Breast epithelium (tissue), 4 donors: ENCODE measurements around the gene CRYGS. TPM values are rescaled to one million over a fixed set of nuclear protein-coding genes. Genes with fewer than 3 reads are reported as not detected.
"Not testable (repeated sequence)": the region's sequence is repeated elsewhere in the genome, so short reads cannot be mapped to it uniquely, and the experiment has no call there.

Experiments used
- DNase-seq, 2 donors: peaks; one replicate each; pipeline ENCODE4 v3.0.0-alpha.2; 2019; ENCODE audit warnings: low spot score in 2 of 2
- H3K27ac ChIP-seq, 2 donors: fragments of 200-600 bp; sonication (generic) in 1 of 2; one replicate each; pipeline ENCODE4 v1.5.1; 2016 to 2019; ENCODE audit warnings: mild to moderate bottlenecking in 1 of 2
- H3K27me3 ChIP-seq, 2 donors: fragments of 200-600 bp; sonication (generic) in 1 of 2; one replicate each; pipeline versions ENCODE4 v1.5.1 to v1.6.0; 2017 to 2019; ENCODE audit warnings: control low read depth in 1 of 2, mild to moderate bottlenecking in 1 of 2
- H3K36me3 ChIP-seq: fragments of 200-600 bp; one replicate; pipeline ENCODE4 v1.5.1; 2019
- H3K4me1 ChIP-seq, 2 donors: fragments of 200-600 bp; sonication (generic); one replicate each; pipeline ENCODE4 v1.5.1; 2016 to 2019; ENCODE audit warnings: control low read depth in 1 of 2
- H3K4me3 ChIP-seq, 3 donors: fragments of 200-600 bp; sonication (generic); 1 replicate in 2 of 3; 2 replicates in 1 of 3; pipeline ENCODE4 v1.5.1; 2016 to 2019; ENCODE audit warnings: mild to moderate bottlenecking in 3 of 3, moderate library complexity in 2 of 3
- H3K9me3 ChIP-seq, 2 donors: fragments of 200-600 bp; sonication (generic) in 1 of 2; one replicate each; pipeline ENCODE4 v1.5.1; 2016 to 2019; ENCODE audit warnings: control low read depth in 1 of 2
- CTCF ChIP-seq, 3 donors: fragments of 450-650 bp; IDR thresholded peaks; one replicate each; pipeline ENCODE4 v1.5.1; 2016 to 2017; ENCODE audit warnings: antibody characterized with exemption in 3 of 3, mild to moderate bottlenecking in 3 of 3, moderate library complexity in 3 of 3
- POLR2A ChIP-seq: fragments of 450-650 bp; IDR thresholded peaks from one replicate; pipeline ENCODE4 v1.6.1; 2016; ENCODE audit warnings: antibody characterized with exemption, mild to moderate bottlenecking, moderate library complexity
- POLR2AphosphoS5 ChIP-seq, 3 donors: sonication (generic); formaldehyde crosslinking; IDR thresholded peaks; one replicate each; pipeline ENCODE4 v1.6.1; 2017; ENCODE audit warnings: antibody characterized with exemption in 3 of 3
- intact Hi-C: fragments of 100-400 bp; cut with DNase I; formaldehyde crosslinking; loops from one replicate; pipeline ENCODE4 v1.15.1; 2023; ENCODE audit warnings: low total_unique reads
- total RNA-seq, 3 donors: library from RNA; depleted of rRNA; stranded (reverse); fragments of >200 nt; gene quantifications; one replicate each; pipeline ENCODE4 v1.1.0, GENCODE V29; 2016

The CRYGS gene
- total RNA-seq, 3 donors from 2014 or later, result 3.8 to 5.9 (median 4.2) TPM

GRCh38 chr3:186570096-186570940 lies 26.1 kb upstream of the CRYGS start, which contains the start of gene DNAJB11:
Gene DNAJB11, plus strand, starts transcription at chr3:186570720. Its CDS starts 178 bp downstream, at chr3:186570898.
- Histone ChIP-seq H3K4me1 (peaks cover 4 to 5% of the 10 kb centered on the region in 2 donors), H3K36me3 (peaks cover 7% of the 10 kb centered on the region), H3K9me3 (no peaks in the 10 kb centered on the region), H3K4me3 (peak within 1 kb of the TSS; percentile 80 to 96 (median 92)), H3K27me3 (no peaks in the 10 kb centered on the region), H3K27ac (peak within 1 kb of the TSS; percentile 93 to 96)
- intact Hi-C loops, result no loop called here
- TF ChIP-seq POLR2AphosphoS5 (IDR thresholded peaks at IDR 0.05) (peak; percentile 17 to 84 (median 83)), CTCF (IDR thresholded peaks at IDR 0.05) (no peak), POLR2A (peak; percentile 59)
- peak; percentile 99 for DNase-seq

- Histone ChIP-seq H3K4me3 (peak overlapping the region; percentile 80 to 96 (median 92)), H3K36me3 (peaks cover 4% of the 10 kb centered on the region), H3K27ac (peak overlapping the region; percentile 93 to 96), H3K27me3 (no peaks in the 10 kb centered on the region), H3K4me1 (peaks cover 4 to 5% of the 10 kb centered on the region in 2 donors), H3K9me3 (no peaks in the 10 kb centered on the region)
- intact Hi-C loops, result no loop called here
- TF ChIP-seq CTCF (IDR thresholded peaks at IDR 0.05) (no peak), POLR2A (no peak), POLR2AphosphoS5 (IDR thresholded peaks at IDR 0.05) (no peak)
- no peak for DNase-seq
Observed at GRCh38 chr3:186569779-186570095, 25.6 kb upstream of the CRYGS start.

- H3K9me3 ChIP-seq, intact Hi-C loops, H3K27me3 ChIP-seq, DNase-seq, H3K4me1 ChIP-seq, H3K36me3 ChIP-seq: not testable (repeated sequence)
- H3K4me3 ChIP-seq, result peak overlapping the region in 1 of 3 donors; percentile 80
- H3K27ac ChIP-seq, result peak overlapping the region in 1 of 2 donors; percentile 96
Observed at GRCh38 chr3:186569361-186569760, 25.2 kb upstream of the CRYGS start.

GRCh38 chr3:186567072-186567921 lies 23.1 kb upstream of the CRYGS start, which contains the start of gene TBCCD1:
Gene TBCCD1, minus strand, starts transcription at chr3:186567339. Its CDS starts 3,010 bp downstream, at chr3:186564329.
- Histone ChIP-seq H3K27ac (peak within 1 kb of the TSS; percentile 87 to 88), H3K27me3 (no peaks in the 10 kb centered on the region), H3K36me3 (no peaks in the 10 kb centered on the region), H3K9me3 (no peaks in the 10 kb centered on the region), H3K4me1 (peaks cover 4 to 5% of the 10 kb centered on the region in 2 donors), H3K4me3 (peak within 1 kb of the TSS; percentile 86 to 96 (median 88))
- intact Hi-C loops, result no loop called here
- TF ChIP-seq CTCF (IDR thresholded peaks at IDR 0.05) (no peak), POLR2A (peak; percentile 27), POLR2AphosphoS5 (IDR thresholded peaks at IDR 0.05) (peak; percentile 74 to 81 (median 77))
- DNase-seq, result peak; percentile 88 to 91

- intact Hi-C loops, result no loop called here
- H3K4me3 ChIP-seq, result peak overlapping the region; percentile 86 to 96 (median 88)
- TF ChIP-seq CTCF (IDR thresholded peaks at IDR 0.05) (no peak), POLR2AphosphoS5 (IDR thresholded peaks at IDR 0.05) (no peak), POLR2A (no peak)
- no peaks in the 10 kb centered on the region for H3K27me3 ChIP-seq
- peaks cover 4 to 5% of the 10 kb centered on the region in 2 donors for H3K4me1 ChIP-seq
- no peaks in the 10 kb centered on the region for H3K9me3 ChIP-seq
- H3K36me3 ChIP-seq, result no peaks in the 10 kb centered on the region
- peak overlapping the region; percentile 87 to 88 for H3K27ac ChIP-seq
- DNase-seq, result no peak
Observed at GRCh38 chr3:186566772-186567071, 22.5 kb upstream of the CRYGS start.
